A549 (cell line): ENCODE data around the gene ADARB2. TPM values are rescaled to one million over a fixed set of nuclear protein-coding genes. Genes with fewer than 3 reads are reported as not detected.

Source experiments
- ATAC-seq, 2 experiments: fragments of 200-7000 bp in 1 of 2; fragments of >200 bp in 1 of 2; cut with Nextera tagmentation in 1 of 2; cut with Tn5 transposase in 1 of 2; 3 replicates each; pipeline versions ENCODE4 v1.8.0 to v1.9.1; 2018 to 2020; ENCODE audit warnings: mild to moderate bottlenecking in 1 of 2, moderate library complexity in 1 of 2
- CTCF ChIA-PET: fragments of 300-600 bp; sonication (Branson Sonifier 250); formaldehyde crosslinking; extraction: SDS; loops from one replicate; lab custom pipeline; 2021; ENCODE audit warnings: antibody characterized with exemption, inconsistent platforms; lab: Yijun Ruan, JAX
- POLR2A ChIA-PET: fragments of 350-600 bp; formaldehyde crosslinking; extraction: SDS; loops from one replicate; lab custom pipeline; 2021; ENCODE audit warnings: antibody characterized with exemption, inconsistent platforms; lab: Yijun Ruan, JAX
- DNase-seq, 2 experiments: peaks; one replicate each; pipeline versions ENCODE4 v3.0.0 to v3.0.0-alpha.2; 2011 to 2016; ENCODE audit warnings: low read depth in 1 of 2, low spot score in 1 of 2
- FAIRE-seq: peaks from 2 replicates; lab custom pipeline; 2011; peaks lifted over from hg19 to GRCh38; lab: Jason Lieb, UNC
- H3K27ac ChIP-seq, 2 experiments: fragments of >200 bp; sonication (Bioruptor Twin); formaldehyde crosslinking; 3 replicates each; pipeline ENCODE4 v1.5.1; 2016 to 2017
- H3K4me1 ChIP-seq: fragments of >200 bp; sonication (Bioruptor Twin); formaldehyde crosslinking; 3 replicates; pipeline ENCODE4 v1.6.1; 2016
- H3K4me2 ChIP-seq: fragments of >200 bp; sonication (Bioruptor Twin); formaldehyde crosslinking; 3 replicates; pipeline ENCODE4 v1.6.1; 2016
- H3K4me3 ChIP-seq: fragments of >200 bp; sonication (Bioruptor Twin); formaldehyde crosslinking; 3 replicates; pipeline ENCODE4 v1.5.1; 2016
- H3K9me3 ChIP-seq: fragments of >200 bp; sonication (Bioruptor Twin); formaldehyde crosslinking; 3 replicates; pipeline ENCODE4 v1.6.1; 2016
- CHD2 ChIP-seq: fragments of 150-350 bp; IDR thresholded peaks from 2 replicates; pipeline ENCODE4 v1.6.1; 2014; ENCODE audit warnings: low read length; ENCODE audit not compliant: partially characterized antibody
- E2F6 ChIP-seq: IDR thresholded peaks from 2 replicates; pipeline ENCODE4 v1.6.1; 2012; ENCODE audit warnings: low read depth, borderline replicate concordance
- EHF ChIP-seq: fragments of 250-450 bp; sonication (Bioruptor Pico); IDR thresholded peaks from 2 replicates; pipeline ENCODE4 v1.5.0; 2020; ENCODE audit warnings: mild to moderate bottlenecking
- EHMT2 ChIP-seq: fragments of 200-600 bp; sonication (generic); IDR thresholded peaks from 2 replicates; pipeline ENCODE4 v1.6.1; 2016; ENCODE audit warnings: antibody characterized with exemption, low read depth, mild to moderate bottlenecking, moderate library complexity
- FOSB ChIP-seq: fragments of 250-450 bp; sonication (Bioruptor Pico); IDR thresholded peaks from 2 replicates; pipeline ENCODE4 v1.5.0; 2020; ENCODE audit warnings: mild to moderate bottlenecking, moderate library complexity
- FOSL2 ChIP-seq, 2 experiments: fragments of 450-650 bp in 1 of 2; fragments of >200 bp in 1 of 2; sonication (Bioruptor Twin) in 1 of 2; formaldehyde crosslinking; IDR thresholded peaks; 2 replicates each; pipeline versions ENCODE4 v1.5.0 to v1.6.1; 2016 to 2020; ENCODE audit warnings: mild to moderate bottlenecking in 1 of 2, moderate library complexity in 1 of 2
- HEYL ChIP-seq: fragments of 250-450 bp; sonication (Bioruptor Pico); IDR thresholded peaks from 2 replicates; pipeline ENCODE4 v1.8.0; 2021; ENCODE audit warnings: mild to moderate bottlenecking, moderate library complexity
- HOXA7 ChIP-seq: fragments of 250-450 bp; sonication (Bioruptor Pico); IDR thresholded peaks from 2 replicates; pipeline ENCODE4 v1.5.0; 2020; ENCODE audit warnings: mild to moderate bottlenecking, moderate library complexity
- JUN ChIP-seq, 2 experiments: fragments of >200 bp; sonication (Bioruptor Twin); formaldehyde crosslinking; IDR thresholded peaks; 2 replicates in 1 of 2; 3 replicates in 1 of 2; pipeline ENCODE4 v1.6.1; 2016 to 2017
- KDM5A ChIP-seq: fragments of 200-600 bp; sonication (generic); IDR thresholded peaks from 2 replicates; pipeline ENCODE4 v1.6.1; 2016; ENCODE audit warnings: antibody characterized with exemption, mild to moderate bottlenecking
- MAFK ChIP-seq: fragments of 450-650 bp; IDR thresholded peaks from 2 replicates; pipeline ENCODE4 v1.6.1; 2014; ENCODE audit not compliant: partially characterized antibody
- NPAS2 ChIP-seq: fragments of 250-450 bp; sonication (Bioruptor Pico); IDR thresholded peaks from 2 replicates; pipeline ENCODE4 v1.8.0; 2022; ENCODE audit warnings: mild to moderate bottlenecking, moderate library complexity, borderline replicate concordance
- NR3C1 ChIP-seq: fragments of >200 bp; sonication (Bioruptor Twin); formaldehyde crosslinking; IDR thresholded peaks from 3 replicates; pipeline ENCODE4 v1.6.1; 2017
- PHF8 ChIP-seq: fragments of 200-600 bp; sonication (generic); IDR thresholded peaks from 2 replicates; pipeline ENCODE4 v1.6.1; 2016; ENCODE audit warnings: low read depth, mild to moderate bottlenecking, antibody characterized with exemption, moderate library complexity, borderline replicate concordance
- RAD21 ChIP-seq, 2 experiments: fragments of >200 bp in 1 of 2; sonication (Bioruptor Twin) in 1 of 2; formaldehyde crosslinking in 1 of 2; IDR thresholded peaks in 1 of 2; conservative IDR thresholded peaks in 1 of 2; 2 replicates in 1 of 2; 3 replicates in 1 of 2; pipeline ENCODE4 v1.6.1; 2012 to 2018; ENCODE audit warnings: inconsistent platforms in 1 of 2
- RCOR1 ChIP-seq: fragments of 150-350 bp; IDR thresholded peaks from 2 replicates; pipeline ENCODE4 v1.6.1; 2014; ENCODE audit warnings: antibody characterized with exemption, low read length, low read depth
- RFX5 ChIP-seq: fragments of 450-650 bp; IDR thresholded peaks from 2 replicates; pipeline ENCODE4 v1.7.1; 2014; ENCODE audit warnings: antibody characterized with exemption, mild to moderate bottlenecking, moderate library complexity
- RNF2 ChIP-seq: fragments of 200-600 bp; sonication (generic); IDR thresholded peaks from 2 replicates; pipeline ENCODE4 v1.6.1; 2016; ENCODE audit warnings: low read depth, mild to moderate bottlenecking, antibody characterized with exemption, moderate library complexity, borderline replicate concordance
- SMC3 ChIP-seq: fragments of >200 bp; sonication (Bioruptor Twin); formaldehyde crosslinking; IDR thresholded peaks from 3 replicates; pipeline ENCODE4 v1.6.1; 2018; ENCODE audit warnings: inconsistent platforms
- SREBF2 ChIP-seq: fragments of 450-650 bp; IDR thresholded peaks from 2 replicates; pipeline ENCODE4 v1.6.1; 2014; ENCODE audit warnings: mild to moderate bottlenecking, moderate library complexity
- TFCP2L1 ChIP-seq: fragments of 250-450 bp; sonication (Bioruptor Pico); IDR thresholded peaks from 2 replicates; pipeline ENCODE4 v1.5.0; 2021; ENCODE audit warnings: mild to moderate bottlenecking
- ZC3H11A ChIP-seq: fragments of 450-650 bp; IDR thresholded peaks from 2 replicates; pipeline ENCODE4 v1.6.1; 2014; ENCODE audit warnings: antibody characterized with exemption, mild to moderate bottlenecking
- WGBS: methylation state at CpG from one replicate; pipeline ENCODE4 v1.1.6; 2017; ENCODE audit errors: missing lambda C conversion rate; 5-methylcytosine and 5-hydroxymethylcytosine counted together
- polyA plus RNA-seq, 4 experiments: library from polyadenylated mRNA; depleted of rRNA in 3 of 4; stranded (reverse); fragments of >200 nt; fragmentation: RNase III in 1 of 4; extraction: RNeasy Plus Mini Kit Qiagen cat#74134 plus additional on column Dnase treatment in 1 of 4; gene quantifications; 2 replicates in 3 of 4; 3 replicates in 1 of 4; pipeline ENCODE4 v1.2.3, GENCODE V29; 2011 to 2017
- TF ChIP-seq, protein P1 (sequence below): fragments of >200 bp; sonication (Bioruptor Twin); formaldehyde crosslinking; IDR thresholded peaks from 3 replicates; pipeline ENCODE4 v1.6.1; 2016
- TF ChIP-seq, protein P2 (sequence below): fragments of 200-600 bp; sonication (generic); IDR thresholded peaks from 2 replicates; pipeline ENCODE4 v1.6.1; 2016; ENCODE audit warnings: antibody characterized with exemption, mild to moderate bottlenecking, moderate library complexity

ADARB2 gene
- polyA plus RNA-seq, 2 of the 4 experiments (the other 2 are of a cell fraction), result not detected

- H3K27ac ChIP-seq, result no peak overlapping the region
- TF ChIP-seq EHMT2 (no peak), MAFK (no peak), TFCP2L1 (CRISPR knock-in tag) (no peak), FOSB (CRISPR knock-in tag) (no peak), E2F6 (no peak), PHF8 (no peak), RNF2 (no peak), JUN (IDR thresholded peaks at IDR 0.05) (no peak), HEYL (CRISPR knock-in tag) (no peak)
- TF ChIP-seq, protein P1, sequence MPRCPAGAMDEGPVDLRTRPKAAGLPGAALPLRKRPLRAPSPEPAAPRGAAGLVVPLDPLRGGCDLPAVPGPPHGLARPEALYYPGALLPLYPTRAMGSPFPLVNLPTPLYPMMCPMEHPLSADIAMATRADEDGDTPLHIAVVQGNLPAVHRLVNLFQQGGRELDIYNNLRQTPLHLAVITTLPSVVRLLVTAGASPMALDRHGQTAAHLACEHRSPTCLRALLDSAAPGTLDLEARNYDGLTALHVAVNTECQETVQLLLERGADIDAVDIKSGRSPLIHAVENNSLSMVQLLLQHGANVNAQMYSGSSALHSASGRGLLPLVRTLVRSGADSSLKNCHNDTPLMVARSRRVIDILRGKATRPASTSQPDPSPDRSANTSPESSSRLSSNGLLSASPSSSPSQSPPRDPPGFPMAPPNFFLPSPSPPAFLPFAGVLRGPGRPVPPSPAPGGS, result no peak
- TF ChIP-seq, all 56 proteins: peak for 0
- CTCF ChIA-PET, result interaction anchor here (0.7 kb wide), 1 partner anchor 42 kb away, joined by 3 read pairs; no protein-coding TSS in a partner anchor
- Histone ChIP-seq H3K4me1 (no peaks in the 10 kb centered on the region), H3K4me2 (no peak overlapping the region), H3K4me3 (no peak overlapping the region), H3K9me3 (no peaks in the 10 kb centered on the region)
- no peak for FAIRE-seq
- DNase-seq, result no peak
- no peak; a peak in 1 of 6 replicates for ATAC-seq
- POLR2A ChIA-PET, result no interaction called here
- WGBS, result 12% methylated on average over 5 of the region's 5 CpGs
These were observed 198.1 kb downstream of the ADARB2 start for GRCh38 chr10:1539216-1539615.

GRCh38 chr10:1538531-1539061 is 198.7 kb downstream of the ADARB2 start:
- CTCF ChIA-PET, result no interaction called here
- H3K4me2 ChIP-seq, result no peak overlapping the region
- H3K4me1 ChIP-seq, result no peaks in the 10 kb centered on the region
- TF ChIP-seq RFX5, result no peak
- no peak for TF ChIP-seq SMC3
- TF ChIP-seq NPAS2 (CRISPR knock-in tag), result no peak
- H3K4me3 ChIP-seq, result no peak overlapping the region
- no peak overlapping the region for H3K27ac ChIP-seq
- no peaks in the 10 kb centered on the region for H3K9me3 ChIP-seq
- ATAC-seq (peak; percentile 77 to 81), DNase-seq (no peak), FAIRE-seq (no peak)
- 18% methylated on average over 18 of the region's 20 CpGs for WGBS
- POLR2A ChIA-PET, result no interaction called here

DNA sequence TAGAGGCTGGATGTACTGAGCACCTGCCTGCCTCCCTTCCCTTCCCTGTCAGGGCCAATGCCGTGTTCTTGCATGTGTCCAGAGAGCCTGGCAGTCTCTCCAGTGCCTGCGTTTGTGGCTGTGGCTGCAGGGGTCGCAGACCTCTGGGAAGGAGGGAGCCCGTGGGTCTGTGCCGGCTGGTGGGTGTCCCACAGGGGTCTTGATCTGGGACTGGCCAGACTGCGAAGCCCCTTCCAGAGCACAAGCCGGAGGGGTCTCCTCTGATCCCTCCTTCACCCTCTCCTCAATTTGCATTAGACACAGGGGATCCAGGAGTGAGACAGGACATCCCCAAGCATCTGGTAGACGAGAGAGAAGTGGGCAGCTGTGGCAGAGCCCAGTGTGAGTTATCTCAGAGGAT is 199.2 kb downstream of the ADARB2 start:
- Histone ChIP-seq H3K4me2 (no peak overlapping the region), H3K4me3 (no peak overlapping the region), H3K4me1 (no peaks in the 10 kb centered on the region), H3K27ac (no peak overlapping the region), H3K9me3 (no peaks in the 10 kb centered on the region)
- WGBS, result 0% methylated on average over 1 of the region's 8 CpGs
- peak in 1 of 2 experiments; percentile 58; a peak in 1 of 6 replicates for ATAC-seq
- FAIRE-seq, result no peak
- no peak for DNase-seq
- ChIA-PET CTCF (no interaction called here), POLR2A (no interaction called here)
- TF ChIP-seq HEYL (CRISPR knock-in tag) (no peak), SREBF2 (no peak), NPAS2 (CRISPR knock-in tag) (no peak), NR3C1 (no peak), EHF (CRISPR knock-in tag) (no peak), FOSL2 (IDR thresholded peaks at IDR 0.05) (no peak), FOSL2 (CRISPR knock-in tag; IDR thresholded peaks at IDR 0.05) (no peak), RCOR1 (no peak), TFCP2L1 (CRISPR knock-in tag) (no peak), HOXA7 (no peak), E2F6 (no peak), RAD21 (conservative IDR thresholded peaks at IDR 0.05 in 1 of 2, IDR thresholded peaks at IDR 0.05 in 1 of 2) (no peak), KDM5A (no peak), EHMT2 (no peak), CHD2 (no peak), ZC3H11A (no peak)
- TF ChIP-seq, protein P2, sequence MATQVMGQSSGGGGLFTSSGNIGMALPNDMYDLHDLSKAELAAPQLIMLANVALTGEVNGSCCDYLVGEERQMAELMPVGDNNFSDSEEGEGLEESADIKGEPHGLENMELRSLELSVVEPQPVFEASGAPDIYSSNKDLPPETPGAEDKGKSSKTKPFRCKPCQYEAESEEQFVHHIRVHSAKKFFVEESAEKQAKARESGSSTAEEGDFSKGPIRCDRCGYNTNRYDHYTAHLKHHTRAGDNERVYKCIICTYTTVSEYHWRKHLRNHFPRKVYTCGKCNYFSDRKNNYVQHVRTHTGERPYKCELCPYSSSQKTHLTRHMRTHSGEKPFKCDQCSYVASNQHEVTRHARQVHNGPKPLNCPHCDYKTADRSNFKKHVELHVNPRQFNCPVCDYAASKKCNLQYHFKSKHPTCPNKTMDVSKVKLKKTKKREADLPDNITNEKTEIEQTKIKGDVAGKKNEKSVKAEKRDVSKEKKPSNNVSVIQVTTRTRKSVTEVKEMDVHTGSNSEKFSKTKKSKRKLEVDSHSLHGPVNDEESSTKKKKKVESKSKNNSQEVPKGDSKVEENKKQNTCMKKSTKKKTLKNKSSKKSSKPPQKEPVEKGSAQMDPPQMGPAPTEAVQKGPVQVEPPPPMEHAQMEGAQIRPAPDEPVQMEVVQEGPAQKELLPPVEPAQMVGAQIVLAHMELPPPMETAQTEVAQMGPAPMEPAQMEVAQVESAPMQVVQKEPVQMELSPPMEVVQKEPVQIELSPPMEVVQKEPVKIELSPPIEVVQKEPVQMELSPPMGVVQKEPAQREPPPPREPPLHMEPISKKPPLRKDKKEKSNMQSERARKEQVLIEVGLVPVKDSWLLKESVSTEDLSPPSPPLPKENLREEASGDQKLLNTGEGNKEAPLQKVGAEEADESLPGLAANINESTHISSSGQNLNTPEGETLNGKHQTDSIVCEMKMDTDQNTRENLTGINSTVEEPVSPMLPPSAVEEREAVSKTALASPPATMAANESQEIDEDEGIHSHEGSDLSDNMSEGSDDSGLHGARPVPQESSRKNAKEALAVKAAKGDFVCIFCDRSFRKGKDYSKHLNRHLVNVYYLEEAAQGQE, result no peak
- TF ChIP-seq, protein P1, result no peak
